HepG2 (cell line): ENCODE measurements around the gene UCK2. TPM values are rescaled to one million over a fixed set of nuclear protein-coding genes. Genes with fewer than 3 reads are reported as not detected.

Source experiments
- ARID3A ChIP-seq: IDR thresholded peaks from 2 replicates; pipeline ENCODE4 v1.6.1; 2012; ENCODE audit warnings: low read depth, low read length, improper control_type of control experiment
- CBX1 ChIP-seq: IDR thresholded peaks from one replicate; pipeline ENCODE4 v1.6.1; 2016; ENCODE audit warnings: antibody characterized with exemption, low read depth
- CEBPB ChIP-seq: IDR thresholded peaks from 2 replicates; pipeline ENCODE4 v1.6.1; 2011; ENCODE audit warnings: low read depth, low read length, improper control_type of control experiment, borderline replicate concordance
- CEBPG ChIP-seq: IDR thresholded peaks from 2 replicates; pipeline ENCODE4 v1.6.1; 2016
- CREB1 ChIP-seq, 2 experiments: fragments of 450-650 bp in 1 of 2; IDR thresholded peaks; 2 replicates each; pipeline ENCODE4 v1.6.1; 2016 to 2017; ENCODE audit warnings: control low read depth in 1 of 2, mild to moderate bottlenecking in 1 of 2, missing compliant biosample characterization in 1 of 2, missing genetic modification characterization in 1 of 2
- EP300 ChIP-seq, 3 experiments: sonication (generic) in 1 of 3; formaldehyde crosslinking in 1 of 3; IDR thresholded peaks; 2 replicates each; pipeline versions ENCODE4 v1.5.1 to v1.6.1; 2011 to 2020; ENCODE audit warnings: low read depth in 2 of 3, low read length in 2 of 3, borderline replicate concordance in 1 of 3, improper control_type of control experiment in 1 of 3, mild to moderate bottlenecking in 1 of 3, missing genetic modification reagents in 1 of 3, moderate library complexity in 1 of 3
- EZH2 ChIP-seq: conservative IDR thresholded peaks from 2 replicates; pipeline ENCODE4 v1.6.1; 2012; ENCODE audit warnings: mild to moderate bottlenecking, low read depth, low read length, moderate library complexity
- FOXA3 ChIP-seq: IDR thresholded peaks from 2 replicates; pipeline ENCODE4 v1.6.1; 2016; ENCODE audit warnings: missing genetic modification reagents, missing compliant biosample characterization
- HIC2 ChIP-seq: sonication (generic); formaldehyde crosslinking; IDR thresholded peaks from 2 replicates; pipeline ENCODE4 v1.9.0; 2022; ENCODE audit warnings: low read depth, missing genetic modification reagents
- HNF4A ChIP-seq: sonication (generic); formaldehyde crosslinking; IDR thresholded peaks from 2 replicates; pipeline ENCODE4 v1.4.0; 2020; ENCODE audit warnings: missing genetic modification reagents
- HNF4G ChIP-seq, 2 experiments: sonication (generic) in 1 of 2; formaldehyde crosslinking in 1 of 2; IDR thresholded peaks; 2 replicates each; pipeline versions ENCODE4 v1.4.0 to v1.6.1; 2011 to 2020; ENCODE audit warnings: borderline replicate concordance in 2 of 2, low read depth in 2 of 2, mild to moderate bottlenecking in 2 of 2, low read length in 1 of 2, missing genetic modification reagents in 1 of 2, moderate library complexity in 1 of 2
- PHF21A ChIP-seq: sonication (generic); formaldehyde crosslinking; IDR thresholded peaks from 2 replicates; pipeline ENCODE4 v1.5.0; 2020; ENCODE audit warnings: mild to moderate bottlenecking, missing genetic modification reagents
- SKI ChIP-seq: fragments of 450-650 bp; IDR thresholded peaks from one replicate; pipeline ENCODE4 v1.6.1; 2018; ENCODE audit warnings: mild to moderate bottlenecking; ENCODE audit not compliant: partially characterized antibody
- TFE3 ChIP-seq: IDR thresholded peaks from 2 replicates; pipeline ENCODE4 v1.6.1; 2016
- TGIF2 ChIP-seq: IDR thresholded peaks from 2 replicates; pipeline ENCODE4 v1.6.1; 2016; ENCODE audit warnings: control low read depth, missing compliant biosample characterization
- THAP11 ChIP-seq: IDR thresholded peaks from 2 replicates; pipeline ENCODE4 v1.6.1; 2016; ENCODE audit warnings: missing biosample characterization, missing genetic modification reagents
- THRA ChIP-seq: sonication (generic); formaldehyde crosslinking; IDR thresholded peaks from 2 replicates; pipeline ENCODE4 v1.4.0; 2020; ENCODE audit warnings: missing genetic modification reagents, borderline replicate concordance
- UBTF ChIP-seq: sonication (generic); formaldehyde crosslinking; IDR thresholded peaks from 2 replicates; pipeline ENCODE4 v1.4.0; 2020; ENCODE audit warnings: mild to moderate bottlenecking, missing genetic modification reagents
- polyA plus RNA-seq, 8 experiments: library from polyadenylated mRNA; depleted of rRNA in 3 of 8; stranded (reverse) in 7 of 8; unstranded in 1 of 8; fragments of >200 nt; fragmentation: Illumina TruSeq in 4 of 8; extraction: Trizol in 4 of 8; gene quantifications; 2 replicates each; pipeline versions ENCODE4 v1.2.1 to v1.2.3, GENCODE V29; 2011 to 2016; ENCODE audit warnings: low read depth in 4 of 8, missing spikeins in 1 of 8, mixed read lengths in 1 of 8; ENCODE audit not compliant: insufficient read depth in 1 of 8
- total RNA-seq, 5 experiments: library from RNA; depleted of rRNA; stranded (reverse); fragments of >200 nt; fragmentation: Illumina TruSeq; extraction: Trizol; gene quantifications; 2 replicates each; pipeline ENCODE4 v1.2.3, GENCODE V29; 2016; ENCODE audit warnings: low read depth in 1 of 5

Gene UCK2
- total and polyA plus RNA-seq, 2 of the 13 experiments (the other 11 are each of a cell fraction or from before 2014, with no cell fraction given) = 64.3 to 78.0 TPM

GRCh38 chr1:165857046-165857801, 29.8 kb downstream of the UCK2 start (continued):
- TF ChIP-seq TGIF2 (CRISPR knock-in tag) (peak; percentile 80; the same call in 1 of the 2 replicates), ARID3A (peak; percentile 35; the same call in 1 of the 2 replicates), HNF4G (IDR thresholded peaks at IDR 0.05; ENCODE audit: borderline replicate concordance, low read depth, low read length) (0 out of 2 replicates have a peak, but pooled peaks have one; percentile 15), HNF4G (CRISPR knock-in tag; IDR thresholded peaks at IDR 0.05; ENCODE audit: borderline replicate concordance, low read depth) (no peak), PHF21A (peak; percentile 39; the same call in 1 of the 2 replicates), SKI (peak; percentile 12), CEBPG (CRISPR knock-in tag) (peak; percentile 89), EZH2 (no peak), CEBPB (peak; percentile 94), THRA (CRISPR knock-in tag) (peak; percentile 26; the same call in 1 of the 2 replicates), CBX1 (no peak), HIC2 (CRISPR knock-in tag) (0 out of 2 replicates have a peak, but pooled peaks have one; percentile 38), THAP11 (CRISPR knock-in tag) (0 out of 2 replicates have a peak, but pooled peaks have one; percentile 24), FOXA3 (CRISPR knock-in tag) (0 out of 2 replicates have a peak, but pooled peaks have one; percentile 30), HNF4A (CRISPR knock-in tag) (peak; percentile 49), EP300 (IDR thresholded peaks at IDR 0.05; ENCODE audit: low read depth in 2 of 2, low read length in 2 of 2) (peak in 1 of 2 experiments; percentile 21; a peak in 1 of 4 replicates), EP300 (CRISPR knock-in tag; IDR thresholded peaks at IDR 0.05; ENCODE audit: borderline replicate concordance) (no peak), CREB1 (IDR thresholded peaks at IDR 0.05) (no peak), CREB1 (CRISPR knock-in tag; IDR thresholded peaks at IDR 0.05) (0 out of 2 replicates have a peak, but pooled peaks have one; percentile 22), UBTF (CRISPR knock-in tag) (peak; percentile 18; the same call in 1 of the 2 replicates), TFE3 (CRISPR knock-in tag) (0 out of 2 replicates have a peak, but pooled peaks have one; percentile 51)
